ENCODE results near the gene RSRC1. TPM values are rescaled to one million over a fixed set of nuclear protein-coding genes. Genes with fewer than 3 reads are reported as not detected.

The RSRC1 gene
- total and polyA plus RNA-seq, 2 of the 13 experiments (the other 11 are each of a cell fraction or from before 2014, with no cell fraction given): 4.9 to 63.0 TPM

- TF ChIP-seq TBL1XR1 (IDR thresholded peaks at IDR 0.05; ENCODE audit: borderline replicate concordance, low read length, partially characterized antibody) (peak; percentile 20), ZNF260 (CRISPR knock-in tag; IDR thresholded peaks at IDR 0.05; ENCODE audit: borderline replicate concordance, low read depth) (no peak), ZNF777 (CRISPR knock-in tag; IDR thresholded peaks at IDR 0.05) (no peak), ELF3 (CRISPR knock-in tag; IDR thresholded peaks at IDR 0.05) (no peak), ZNF3 (CRISPR knock-in tag; IDR thresholded peaks at IDR 0.05) (no peak), ZGPAT (CRISPR knock-in tag; IDR thresholded peaks at IDR 0.05) (no peak), NFYB (CRISPR knock-in tag; IDR thresholded peaks at IDR 0.05) (no peak), SIX4 (CRISPR knock-in tag; IDR thresholded peaks at IDR 0.05) (no peak), FOXK1 (CRISPR knock-in tag; IDR thresholded peaks at IDR 0.05; ENCODE audit: borderline replicate concordance, low read depth) (no peak), DMAP1 (CRISPR knock-in tag; IDR thresholded peaks at IDR 0.05) (no peak), FIP1L1 (IDR thresholded peaks at IDR 0.05; ENCODE audit: borderline replicate concordance, insufficient read depth, low read depth, low read length) (no peak), TARDBP (CRISPR knock-in tag; IDR thresholded peaks at IDR 0.05) (peak; percentile 26; the same call in 1 of the 2 replicates), ZFP36 (IDR thresholded peaks at IDR 0.05; ENCODE audit: borderline replicate concordance, low read depth, low read length, partially characterized antibody) (peak; percentile 81), SOX13 (IDR thresholded peaks at IDR 0.05) (no peak), SOX13 (CRISPR knock-in tag; conservative IDR thresholded peaks at IDR 0.05 in 1 of 2, IDR thresholded peaks at IDR 0.05 in 1 of 2) (0 out of 4 replicates have a peak, but pooled peaks of 1 of the 2 experiments have one; percentile 28), ZNF577 (CRISPR knock-in tag; IDR thresholded peaks at IDR 0.05; ENCODE audit: borderline replicate concordance, low read depth) (no peak), BCL6 (CRISPR knock-in tag; IDR thresholded peaks at IDR 0.05) (peak; percentile 88), HDAC1 (CRISPR knock-in tag; IDR thresholded peaks at IDR 0.05) (no peak), ZNF274 (CRISPR knock-in tag; IDR thresholded peaks at IDR 0.05) (no peak), HMG20B (CRISPR knock-in tag; conservative IDR thresholded peaks at IDR 0.05) (no peak), ZNF124 (CRISPR knock-in tag; IDR thresholded peaks at IDR 0.05) (no peak), TCF7 (IDR thresholded peaks at IDR 0.05; ENCODE audit: low read depth) (peak; percentile 59)
- TF ChIP-seq, protein P1, sequence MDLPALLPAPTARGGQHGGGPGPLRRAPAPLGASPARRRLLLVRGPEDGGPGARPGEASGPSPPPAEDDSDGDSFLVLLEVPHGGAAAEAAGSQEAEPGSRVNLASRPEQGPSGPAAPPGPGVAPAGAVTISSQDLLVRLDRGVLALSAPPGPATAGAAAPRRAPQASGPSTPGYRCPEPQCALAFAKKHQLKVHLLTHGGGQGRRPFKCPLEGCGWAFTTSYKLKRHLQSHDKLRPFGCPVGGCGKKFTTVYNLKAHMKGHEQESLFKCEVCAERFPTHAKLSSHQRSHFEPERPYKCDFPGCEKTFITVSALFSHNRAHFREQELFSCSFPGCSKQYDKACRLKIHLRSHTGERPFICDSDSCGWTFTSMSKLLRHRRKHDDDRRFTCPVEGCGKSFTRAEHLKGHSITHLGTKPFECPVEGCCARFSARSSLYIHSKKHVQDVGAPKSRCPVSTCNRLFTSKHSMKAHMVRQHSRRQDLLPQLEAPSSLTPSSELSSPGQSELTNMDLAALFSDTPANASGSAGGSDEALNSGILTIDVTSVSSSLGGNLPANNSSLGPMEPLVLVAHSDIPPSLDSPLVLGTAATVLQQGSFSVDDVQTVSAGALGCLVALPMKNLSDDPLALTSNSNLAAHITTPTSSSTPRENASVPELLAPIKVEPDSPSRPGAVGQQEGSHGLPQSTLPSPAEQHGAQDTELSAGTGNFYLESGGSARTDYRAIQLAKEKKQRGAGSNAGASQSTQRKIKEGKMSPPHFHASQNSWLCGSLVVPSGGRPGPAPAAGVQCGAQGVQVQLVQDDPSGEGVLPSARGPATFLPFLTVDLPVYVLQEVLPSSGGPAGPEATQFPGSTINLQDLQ (CRISPR knock-in tag; IDR thresholded peaks at IDR 0.05): no peak
- TF ChIP-seq, protein P2, sequence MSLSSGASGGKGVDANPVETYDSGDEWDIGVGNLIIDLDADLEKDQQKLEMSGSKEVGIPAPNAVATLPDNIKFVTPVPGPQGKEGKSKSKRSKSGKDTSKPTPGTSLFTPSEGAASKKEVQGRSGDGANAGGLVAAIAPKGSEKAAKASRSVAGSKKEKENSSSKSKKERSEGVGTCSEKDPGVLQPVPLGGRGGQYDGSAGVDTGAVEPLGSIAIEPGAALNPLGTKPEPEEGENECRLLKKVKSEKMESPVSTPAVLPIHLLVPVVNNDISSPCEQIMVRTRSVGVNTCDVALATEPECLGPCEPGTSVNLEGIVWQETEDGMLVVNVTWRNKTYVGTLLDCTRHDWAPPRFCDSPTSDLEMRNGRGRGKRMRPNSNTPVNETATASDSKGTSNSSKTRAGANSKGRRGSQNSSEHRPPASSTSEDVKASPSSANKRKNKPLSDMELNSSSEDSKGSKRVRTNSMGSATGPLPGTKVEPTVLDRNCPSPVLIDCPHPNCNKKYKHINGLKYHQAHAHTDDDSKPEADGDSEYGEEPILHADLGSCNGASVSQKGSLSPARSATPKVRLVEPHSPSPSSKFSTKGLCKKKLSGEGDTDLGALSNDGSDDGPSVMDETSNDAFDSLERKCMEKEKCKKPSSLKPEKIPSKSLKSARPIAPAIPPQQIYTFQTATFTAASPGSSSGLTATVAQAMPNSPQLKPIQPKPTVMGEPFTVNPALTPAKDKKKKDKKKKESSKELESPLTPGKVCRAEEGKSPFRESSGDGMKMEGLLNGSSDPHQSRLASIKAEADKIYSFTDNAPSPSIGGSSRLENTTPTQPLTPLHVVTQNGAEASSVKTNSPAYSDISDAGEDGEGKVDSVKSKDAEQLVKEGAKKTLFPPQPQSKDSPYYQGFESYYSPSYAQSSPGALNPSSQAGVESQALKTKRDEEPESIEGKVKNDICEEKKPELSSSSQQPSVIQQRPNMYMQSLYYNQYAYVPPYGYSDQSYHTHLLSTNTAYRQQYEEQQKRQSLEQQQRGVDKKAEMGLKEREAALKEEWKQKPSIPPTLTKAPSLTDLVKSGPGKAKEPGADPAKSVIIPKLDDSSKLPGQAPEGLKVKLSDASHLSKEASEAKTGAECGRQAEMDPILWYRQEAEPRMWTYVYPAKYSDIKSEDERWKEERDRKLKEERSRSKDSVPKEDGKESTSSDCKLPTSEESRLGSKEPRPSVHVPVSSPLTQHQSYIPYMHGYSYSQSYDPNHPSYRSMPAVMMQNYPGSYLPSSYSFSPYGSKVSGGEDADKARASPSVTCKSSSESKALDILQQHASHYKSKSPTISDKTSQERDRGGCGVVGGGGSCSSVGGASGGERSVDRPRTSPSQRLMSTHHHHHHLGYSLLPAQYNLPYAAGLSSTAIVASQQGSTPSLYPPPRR (CRISPR knock-in tag; IDR thresholded peaks at IDR 0.05; ENCODE audit: borderline replicate concordance): peak; percentile 97
Measured at GRCh38 chr3:158453004-158453403, 343.1 kb downstream of the RSRC1 start (continued).

All from HepG2 (cell line).